Tibial artery (tissue), 4 donors: ENCODE data around the gene BTBD9.

Experiments used
- DNase-seq, 2 donors: peaks; one replicate each; pipeline ENCODE4 v3.0.0-alpha.2; 2019
- H3K27ac ChIP-seq, 2 donors: fragments of 200-600 bp; sonication (generic) in 1 of 2; 1 replicate in 1 of 2; 2 replicates in 1 of 2; pipeline ENCODE4 v1.5.1; 2018 to 2019; ENCODE audit warnings: mild to moderate bottlenecking in 1 of 2
- H3K27me3 ChIP-seq, 2 donors: fragments of 200-600 bp; sonication (generic) in 1 of 2; one replicate each; pipeline versions ENCODE4 v1.5.1 to v1.6.0; 2016 to 2019
- H3K36me3 ChIP-seq, 3 donors: fragments of 200-600 bp; sonication (generic) in 2 of 3; one replicate each; pipeline ENCODE4 v1.5.1; 2016 to 2019; ENCODE audit warnings: mild to moderate bottlenecking in 2 of 3
- H3K4me1 ChIP-seq, 4 donors: fragments of 200-600 bp; sonication (generic) in 2 of 4; 1 replicate in 3 of 4; 2 replicates in 1 of 4; pipeline ENCODE4 v1.5.1; 2016 to 2019
- H3K4me3 ChIP-seq, 2 donors: fragments of 200-600 bp; sonication (generic) in 1 of 2; 1 replicate in 1 of 2; 2 replicates in 1 of 2; pipeline ENCODE4 v1.5.1; 2018 to 2019; ENCODE audit warnings: mild to moderate bottlenecking in 2 of 2
- H3K9me3 ChIP-seq, 3 donors: fragments of 200-600 bp; sonication (generic) in 1 of 3; one replicate each; pipeline ENCODE4 v1.5.1; 2016 to 2019
- CTCF ChIP-seq, 2 experiments: fragments of 200-600 bp in 1 of 2; fragments of 450-650 bp in 1 of 2; IDR thresholded peaks; one replicate each; pipeline ENCODE4 v1.5.1; 2017 to 2019; ENCODE audit warnings: antibody characterized with exemption in 2 of 2, mild to moderate bottlenecking in 1 of 2, moderate library complexity in 1 of 2
- intact Hi-C: fragments of 100-400 bp; cut with DNase I; formaldehyde crosslinking; loops from one replicate; pipeline ENCODE4 v1.15.0; 2023; ENCODE audit warnings: low total_unique reads

Gene BTBD9

GRCh38 chr6:38150681-38151296 is 488.9 kb downstream of the BTBD9 start:
- peak in 1 of 2 donors; percentile 10 for DNase-seq
- no peak for TF ChIP-seq CTCF (IDR thresholded peaks at IDR 0.05)
- intact Hi-C loops, result no loop called here
- H3K4me3 ChIP-seq, result no peak overlapping the region
- H3K9me3 ChIP-seq, result no peaks in the 10 kb centered on the region
- no peak overlapping the region for H3K27ac ChIP-seq
- H3K36me3 ChIP-seq, result peaks cover 9 to 31% (median 26%) of the 10 kb centered on the region in 3 donors
- peaks cover 0 to 7% (median 0%) of the 10 kb centered on the region in 4 donors for H3K4me1 ChIP-seq
- no peaks in the 10 kb centered on the region for H3K27me3 ChIP-seq

DNA sequence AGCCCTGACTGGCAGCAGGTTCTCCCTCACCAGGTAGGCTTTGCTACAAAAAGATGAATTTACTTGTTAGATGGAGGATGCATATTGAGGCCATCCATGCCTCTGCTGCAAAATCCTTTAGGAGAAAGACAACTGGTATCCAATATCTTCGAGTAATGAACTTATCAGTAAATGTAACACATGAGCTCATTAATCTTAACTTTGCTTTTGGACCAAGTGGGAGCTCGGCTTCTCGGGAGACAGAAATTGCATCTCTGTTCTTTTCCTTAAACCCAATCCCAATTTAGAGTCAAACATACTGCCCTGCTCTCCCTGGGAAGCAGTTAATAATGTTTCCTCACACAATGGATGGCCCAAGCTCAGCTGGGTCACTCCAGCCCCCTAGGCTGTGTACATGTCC is 489.7 kb downstream of the BTBD9 start:
- Histone ChIP-seq H3K4me3 (no peak overlapping the region), H3K27ac (no peak overlapping the region), H3K4me1 (peaks cover 0 to 10% (median 0%) of the 10 kb centered on the region in 4 donors), H3K27me3 (no peaks in the 10 kb centered on the region), H3K9me3 (no peaks in the 10 kb centered on the region), H3K36me3 (peaks cover 9 to 31% (median 26%) of the 10 kb centered on the region in 3 donors)
- DNase-seq, result no peak
- intact Hi-C loops, result no loop called here
- TF ChIP-seq CTCF (IDR thresholded peaks at IDR 0.05), result no peak

- DNase-seq, result no peak
- intact Hi-C loops, result no loop called here
- no peaks in the 10 kb centered on the region for H3K27me3 ChIP-seq
- H3K27ac ChIP-seq, result no peak overlapping the region
- no peak overlapping the region for H3K4me3 ChIP-seq
- H3K4me1 ChIP-seq, result peaks cover 0 to 10% (median 0%) of the 10 kb centered on the region in 4 donors
- no peak for TF ChIP-seq CTCF (IDR thresholded peaks at IDR 0.05)
- no peaks in the 10 kb centered on the region for H3K9me3 ChIP-seq
- H3K36me3 ChIP-seq, result peaks cover 9 to 31% (median 26%) of the 10 kb centered on the region in 3 donors
These were observed 490.2 kb downstream of the BTBD9 start for GRCh38 chr6:38149531-38149930.

- Histone ChIP-seq H3K27ac (no peak overlapping the region), H3K4me3 (no peak overlapping the region), H3K9me3 (no peaks in the 10 kb centered on the region), H3K36me3 (peaks cover 9 to 30% (median 20%) of the 10 kb centered on the region in 3 donors), H3K4me1 (peaks cover 0 to 10% (median 0%) of the 10 kb centered on the region in 4 donors), H3K27me3 (no peaks in the 10 kb centered on the region)
- no peak for DNase-seq
- TF ChIP-seq CTCF (IDR thresholded peaks at IDR 0.05), result no peak
- intact Hi-C loops, result no loop called here
These were observed 491.1 kb downstream of the BTBD9 start for GRCh38 chr6:38148606-38149005.

DNA sequence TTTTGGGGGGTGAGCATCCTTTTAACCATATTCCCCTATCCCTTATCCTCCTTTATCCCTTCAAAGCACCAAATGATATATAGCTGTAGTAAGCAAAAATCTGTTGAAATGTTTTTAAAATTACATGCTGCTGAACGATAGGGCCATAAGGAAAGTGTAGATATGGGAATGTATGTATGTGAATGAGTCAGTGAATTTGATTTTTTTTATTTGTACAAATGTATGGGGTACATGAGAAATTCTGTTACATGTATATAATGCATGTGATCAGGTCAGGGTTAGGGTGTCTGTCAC is 493.0 kb downstream of the BTBD9 start:
- no peak for TF ChIP-seq CTCF (IDR thresholded peaks at IDR 0.05)
- Histone ChIP-seq H3K9me3 (no peaks in the 10 kb centered on the region), H3K4me3 (no peak overlapping the region), H3K36me3 (peaks cover 0 to 11% (median 2%) of the 10 kb centered on the region in 3 donors), H3K4me1 (peaks cover 0 to 10% (median 0%) of the 10 kb centered on the region in 4 donors), H3K27ac (no peak overlapping the region), H3K27me3 (no peaks in the 10 kb centered on the region)
- no peak for DNase-seq
- intact Hi-C loops, result no loop called here
